Right lobe of liver (tissue), 4 donors: ENCODE measurements around the gene MYH14.

Experiments used
- POLR2A ChIP-seq: fragments of 450-650 bp; IDR thresholded peaks from one replicate; pipeline ENCODE4 v1.6.1; 2017; ENCODE audit warnings: antibody characterized with exemption, mild to moderate bottlenecking
- TF ChIP-seq, protein P1 (sequence below), 4 donors: fragments of 200-600 bp in 3 of 4; fragments of 450-650 bp in 1 of 4; IDR thresholded peaks; one replicate each; pipeline versions ENCODE4 v1.5.1 to v1.8.0; 2016 to 2022; ENCODE audit warnings: antibody characterized with exemption in 4 of 4, mild to moderate bottlenecking in 2 of 4
- donor health status: DM: no; HTN: no; CAD: no.
- donor health status: DM: no; HTN: no; CAD: no.
- donor health status: DM: no; HTN: yes; CAD: no.

DNA sequence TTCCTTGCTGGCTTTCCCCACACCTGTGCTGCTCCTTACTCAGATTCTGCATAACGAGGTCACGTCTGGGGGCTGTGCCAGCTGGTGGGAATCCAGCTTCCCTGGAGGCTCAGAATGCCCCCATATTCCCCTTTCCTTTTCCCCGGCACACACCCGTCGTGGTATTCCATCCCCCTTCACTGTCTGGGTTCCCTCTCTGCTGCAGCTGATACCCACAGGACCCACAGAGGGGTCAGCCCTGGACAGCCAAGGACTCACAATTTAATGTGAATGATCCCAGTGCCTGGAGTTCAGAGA is 4.2 kb upstream of the MYH14 start:
- TF ChIP-seq, protein P1, sequence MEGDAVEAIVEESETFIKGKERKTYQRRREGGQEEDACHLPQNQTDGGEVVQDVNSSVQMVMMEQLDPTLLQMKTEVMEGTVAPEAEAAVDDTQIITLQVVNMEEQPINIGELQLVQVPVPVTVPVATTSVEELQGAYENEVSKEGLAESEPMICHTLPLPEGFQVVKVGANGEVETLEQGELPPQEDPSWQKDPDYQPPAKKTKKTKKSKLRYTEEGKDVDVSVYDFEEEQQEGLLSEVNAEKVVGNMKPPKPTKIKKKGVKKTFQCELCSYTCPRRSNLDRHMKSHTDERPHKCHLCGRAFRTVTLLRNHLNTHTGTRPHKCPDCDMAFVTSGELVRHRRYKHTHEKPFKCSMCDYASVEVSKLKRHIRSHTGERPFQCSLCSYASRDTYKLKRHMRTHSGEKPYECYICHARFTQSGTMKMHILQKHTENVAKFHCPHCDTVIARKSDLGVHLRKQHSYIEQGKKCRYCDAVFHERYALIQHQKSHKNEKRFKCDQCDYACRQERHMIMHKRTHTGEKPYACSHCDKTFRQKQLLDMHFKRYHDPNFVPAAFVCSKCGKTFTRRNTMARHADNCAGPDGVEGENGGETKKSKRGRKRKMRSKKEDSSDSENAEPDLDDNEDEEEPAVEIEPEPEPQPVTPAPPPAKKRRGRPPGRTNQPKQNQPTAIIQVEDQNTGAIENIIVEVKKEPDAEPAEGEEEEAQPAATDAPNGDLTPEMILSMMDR (IDR thresholded peaks at IDR 0.05) = no peak
- no peak for TF ChIP-seq POLR2A
